CMK (cell line): ENCODE data around the gene DCP1A.
"Not testable (repeated sequence)": the region's sequence is repeated elsewhere in the genome, so short reads cannot be mapped to it uniquely, and the experiment has no call there.

Experiments used
- DNase-seq: peaks from one replicate; pipeline ENCODE4 v3.0.0-alpha.2; 2010; ENCODE audit warnings: low read depth

DCP1A gene

GRCh38 chr3:53347261-53348064, at the start of gene DCP1A:
Gene DCP1A, minus strand, starts transcription at chr3:53347543. Its CDS starts 26 bp downstream, at chr3:53347517.
- peak; percentile 88 for DNase-seq

GRCh38 chr3:53384465-53385423, 37.4 kb upstream of the DCP1A start:
- no peak for DNase-seq

- no peak for DNase-seq
Measured at GRCh38 chr3:53382106-53382505, 34.8 kb upstream of the DCP1A start.

GRCh38 chr3:53380306-53380705, 33.0 kb upstream of the DCP1A start:
- DNase-seq: no peak

GRCh38 chr3:53379898-53380297, 32.6 kb upstream of the DCP1A start:
- no peak for DNase-seq

GRCh38 chr3:53377794-53378193, 30.5 kb upstream of the DCP1A start:
- no peak for DNase-seq

GRCh38 chr3:53376679-53377078, 29.3 kb upstream of the DCP1A start:
- DNase-seq: no peak

GRCh38 chr3:53375019-53375418, 27.7 kb upstream of the DCP1A start:
- peak; percentile 56 for DNase-seq

- not testable (repeated sequence) for DNase-seq
Measured at GRCh38 chr3:53370719-53371118, 23.4 kb upstream of the DCP1A start.

- no peak for DNase-seq
Measured at GRCh38 chr3:53361852-53362251, 14.5 kb upstream of the DCP1A start.

- no peak for DNase-seq
Measured at GRCh38 chr3:53357458-53357857, 10.1 kb upstream of the DCP1A start.

GRCh38 chr3:53354945-53355498, 7.7 kb upstream of the DCP1A start:
- DNase-seq: no peak

GRCh38 chr3:53353202-53353601, 5.9 kb upstream of the DCP1A start:
- no peak for DNase-seq

GRCh38 chr3:53350652-53351051, 3.3 kb upstream of the DCP1A start:
- DNase-seq: peak; percentile 91

- DNase-seq: not testable (repeated sequence)
Measured at GRCh38 chr3:53348118-53348517, 775 bp upstream of the DCP1A start.

- no peak for DNase-seq
Measured at GRCh38 chr3:53346922-53347260, 452 bp downstream of the DCP1A start.

- no peak for DNase-seq
Measured at GRCh38 chr3:53346514-53346913, 829 bp downstream of the DCP1A start.

- DNase-seq: no peak
Measured at GRCh38 chr3:53342353-53342752, 5.0 kb downstream of the DCP1A start.

- no peak for DNase-seq
Measured at GRCh38 chr3:53337167-53337940, 10.0 kb downstream of the DCP1A start.

- DNase-seq: no peak
Measured at GRCh38 chr3:53334742-53335141, 12.6 kb downstream of the DCP1A start.

GRCh38 chr3:53331871-53332270, 15.5 kb downstream of the DCP1A start:
- DNase-seq: no peak

GRCh38 chr3:53329897-53330296, 17.4 kb downstream of the DCP1A start:
- no peak for DNase-seq
